Skeletal muscle tissue (tissue), 4 donors: ENCODE results near the gene NGLY1. TPM values are rescaled to one million over a fixed set of nuclear protein-coding genes. Genes with fewer than 3 reads are reported as not detected.

Experiments used
- H3K27ac ChIP-seq: one replicate; pipeline ENCODE4 v1.7.0; 2013; ENCODE audit warnings: mild to moderate bottlenecking, low read depth, low read length, inconsistent platforms
- H3K27me3 ChIP-seq, 3 donors: one replicate each; pipeline ENCODE4 v1.7.0; 2013; ENCODE audit warnings: low read length in 3 of 3; ENCODE audit not compliant: control insufficient read depth in 3 of 3, insufficient read depth in 3 of 3
- H3K36me3 ChIP-seq, 3 donors: one replicate each; pipeline ENCODE4 v1.7.0; 2013; ENCODE audit warnings: low read length in 3 of 3; ENCODE audit not compliant: control insufficient read depth in 3 of 3, insufficient read depth in 3 of 3
- H3K4me1 ChIP-seq, 3 donors: one replicate each; pipeline ENCODE4 v1.7.0; 2013; ENCODE audit warnings: low read length in 3 of 3, mild to moderate bottlenecking in 3 of 3; ENCODE audit not compliant: control insufficient read depth in 3 of 3, insufficient read depth in 3 of 3
- H3K4me3 ChIP-seq, 3 donors: one replicate each; pipeline ENCODE4 v1.7.0; 2013; ENCODE audit warnings: low read length in 3 of 3
- H3K9ac ChIP-seq, 3 donors: one replicate each; pipeline ENCODE4 v1.7.0; 2013; ENCODE audit warnings: low read length in 3 of 3, mild to moderate bottlenecking in 3 of 3, moderate library complexity in 2 of 3, low read depth in 1 of 3
- H3K9me3 ChIP-seq, 3 donors: one replicate each; pipeline ENCODE4 v1.7.0; 2013; ENCODE audit warnings: low read length in 3 of 3; ENCODE audit not compliant: control insufficient read depth in 3 of 3
- total RNA-seq: library from RNA; depleted of rRNA; stranded (reverse); fragments of >200 nt; gene quantifications from one replicate; pipeline ENCODE4 v1.2.3, GENCODE V29; 2014
- donor health status: Osteomylitis.

Gene NGLY1
- total RNA-seq, 1 donor from 2014 or later = 45.9 TPM

DNA sequence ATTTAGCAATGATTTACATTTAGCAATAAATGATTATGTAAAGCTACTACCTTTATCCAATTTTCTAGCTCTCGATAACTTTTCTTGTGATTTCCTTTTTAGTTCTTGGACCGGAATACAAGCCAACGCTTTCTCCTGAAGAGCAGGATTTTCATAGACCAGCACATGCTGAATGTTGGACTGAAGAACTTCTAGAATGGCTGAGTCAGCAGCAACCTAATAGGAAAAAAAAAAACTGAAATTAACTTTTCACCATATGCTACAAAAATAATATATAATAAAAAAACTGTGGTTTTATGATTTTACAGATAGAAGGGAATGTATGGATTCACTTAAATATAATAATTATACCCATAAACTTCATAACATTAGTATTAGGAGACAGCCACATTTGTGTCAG lies 32.2 kb downstream of the NGLY1 start:
- Histone ChIP-seq H3K4me3 (no peak overlapping the region), H3K9ac (no peak overlapping the region), H3K36me3 (peaks cover 19 to 35% (median 23%) of the 10 kb centered on the region in 3 donors), H3K27me3 (no peaks in the 10 kb centered on the region), H3K9me3 (no peaks in the 10 kb centered on the region), H3K4me1 (no peaks in the 10 kb centered on the region), H3K27ac (no peak overlapping the region)

DNA sequence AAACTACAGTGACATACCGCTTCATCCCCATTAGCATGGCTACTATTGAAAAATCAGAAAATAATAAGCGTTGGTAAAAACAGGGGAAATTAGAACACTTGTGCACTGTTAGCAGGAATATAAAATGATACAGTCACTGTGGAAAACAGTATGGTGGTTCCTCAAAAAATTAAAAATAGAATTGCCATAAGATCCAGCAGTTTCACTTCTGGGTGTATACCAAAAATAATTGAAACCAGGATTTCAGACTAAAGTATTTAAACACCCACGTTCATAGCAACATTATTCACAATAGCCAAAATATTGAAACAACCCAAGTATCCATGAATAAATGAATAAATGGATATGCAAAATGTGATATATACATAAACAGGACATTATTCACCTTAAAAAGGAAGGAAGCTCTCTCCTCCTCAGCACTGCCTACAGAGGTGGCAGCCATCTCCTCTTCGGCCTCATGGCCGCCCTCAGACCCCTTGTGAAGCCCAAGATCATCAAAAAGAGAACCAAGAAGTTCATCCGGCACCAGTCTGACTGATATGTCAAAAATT lies 34.1 kb downstream of the NGLY1 start:
- Histone ChIP-seq H3K9me3 (no peaks in the 10 kb centered on the region), H3K4me3 (no peak overlapping the region), H3K27me3 (no peaks in the 10 kb centered on the region), H3K27ac (no peak overlapping the region), H3K9ac (no peak overlapping the region), H3K4me1 (no peaks in the 10 kb centered on the region), H3K36me3 (peaks cover 19 to 44% (median 27%) of the 10 kb centered on the region in 3 donors)

DNA sequence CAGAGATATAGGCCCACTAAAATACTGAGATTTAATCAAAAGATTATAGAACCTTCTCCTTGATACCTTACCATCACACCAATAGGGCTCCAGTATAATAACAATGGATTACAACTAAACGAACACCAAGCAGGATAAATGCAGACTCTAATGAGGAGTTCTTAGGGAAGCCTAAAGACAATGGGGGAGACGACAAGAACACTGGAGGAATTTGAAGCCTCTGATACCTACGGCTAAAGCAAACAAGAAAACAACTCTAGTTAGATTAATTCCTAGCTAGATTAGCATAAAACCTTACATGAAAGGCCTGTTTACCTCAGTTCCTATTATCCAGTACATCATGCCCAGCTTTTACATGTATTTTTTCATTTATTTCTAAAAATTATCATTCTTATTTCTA lies 35.1 kb downstream of the NGLY1 start:
- Histone ChIP-seq H3K27me3 (no peaks in the 10 kb centered on the region), H3K4me3 (no peak overlapping the region), H3K36me3 (peaks cover 19 to 45% (median 28%) of the 10 kb centered on the region in 3 donors), H3K9ac (no peak overlapping the region), H3K27ac (no peak overlapping the region), H3K4me1 (no peaks in the 10 kb centered on the region), H3K9me3 (no peaks in the 10 kb centered on the region)

DNA sequence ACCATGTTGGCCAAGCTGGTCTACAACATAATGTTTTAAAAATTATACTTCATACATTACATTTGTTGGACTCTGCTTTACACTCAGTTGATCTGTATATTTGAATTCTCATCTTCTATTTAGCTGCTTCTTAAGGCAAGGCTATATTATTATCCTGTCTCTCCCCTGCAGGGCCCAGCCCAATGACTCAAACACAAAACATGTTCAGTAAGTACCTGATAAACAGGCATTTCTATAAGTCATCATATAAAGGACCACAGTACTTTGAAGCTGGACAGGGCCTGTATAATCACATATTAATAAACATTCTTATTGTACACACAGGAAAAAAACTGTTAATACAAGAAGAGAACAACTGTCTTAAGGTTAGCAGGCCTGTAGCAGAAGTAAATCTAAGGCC lies 36.2 kb downstream of the NGLY1 start:
- no peaks in the 10 kb centered on the region for H3K9me3 ChIP-seq
- H3K36me3 ChIP-seq = peaks cover 19 to 45% (median 28%) of the 10 kb centered on the region in 3 donors
- no peak overlapping the region for H3K27ac ChIP-seq
- H3K4me3 ChIP-seq = no peak overlapping the region
- no peaks in the 10 kb centered on the region for H3K27me3 ChIP-seq
- H3K4me1 ChIP-seq = no peaks in the 10 kb centered on the region
- H3K9ac ChIP-seq = no peak overlapping the region

DNA sequence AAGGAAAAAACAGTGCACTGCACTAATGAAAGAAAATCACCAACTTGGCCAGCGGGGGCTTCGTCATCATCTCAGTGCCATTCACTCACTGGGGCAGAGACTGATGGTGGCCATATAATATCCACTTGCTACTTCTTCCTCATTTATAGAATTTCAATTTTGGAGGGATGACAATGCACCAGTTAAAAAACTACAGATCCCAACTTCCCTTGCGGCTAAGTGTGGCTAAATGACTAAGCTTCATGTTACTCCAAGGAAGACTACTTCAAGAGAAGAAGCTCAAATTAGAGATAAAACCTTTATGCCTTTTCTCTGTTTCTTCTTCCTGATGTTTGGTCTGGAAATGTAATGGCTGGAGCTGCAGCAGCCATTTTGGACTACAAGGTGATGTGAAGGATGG lies 38.8 kb downstream of the NGLY1 start:
- Histone ChIP-seq H3K36me3 (peaks cover 3 to 24% (median 11%) of the 10 kb centered on the region in 3 donors), H3K9ac (no peak overlapping the region), H3K4me1 (no peaks in the 10 kb centered on the region), H3K27me3 (no peaks in the 10 kb centered on the region), H3K9me3 (no peaks in the 10 kb centered on the region), H3K4me3 (no peak overlapping the region), H3K27ac (no peak overlapping the region)

DNA sequence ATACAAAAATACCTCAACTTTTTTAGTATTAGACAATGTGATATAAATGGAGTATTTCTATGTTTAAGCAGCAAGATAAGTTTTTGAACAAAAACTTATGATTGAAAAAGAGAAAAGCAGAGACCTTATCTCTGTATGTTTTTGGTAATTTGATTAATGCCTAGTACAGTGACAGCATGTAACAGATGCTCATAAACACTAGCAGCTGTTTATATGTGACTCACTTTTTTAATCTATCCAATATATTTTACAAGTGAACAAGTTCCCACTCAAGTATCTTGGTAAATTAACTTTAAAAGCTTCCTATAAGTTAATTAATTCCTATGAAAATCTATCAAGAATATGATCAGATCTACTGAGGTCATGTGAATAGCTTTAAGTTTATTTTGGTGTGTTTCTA lies 55.1 kb downstream of the NGLY1 start:
- Histone ChIP-seq H3K27me3 (no peaks in the 10 kb centered on the region), H3K9me3 (no peaks in the 10 kb centered on the region), H3K27ac (no peak overlapping the region), H3K9ac (no peak overlapping the region), H3K4me1 (no peaks in the 10 kb centered on the region), H3K36me3 (peaks cover 10 to 33% (median 24%) of the 10 kb centered on the region in 3 donors), H3K4me3 (no peak overlapping the region)

DNA sequence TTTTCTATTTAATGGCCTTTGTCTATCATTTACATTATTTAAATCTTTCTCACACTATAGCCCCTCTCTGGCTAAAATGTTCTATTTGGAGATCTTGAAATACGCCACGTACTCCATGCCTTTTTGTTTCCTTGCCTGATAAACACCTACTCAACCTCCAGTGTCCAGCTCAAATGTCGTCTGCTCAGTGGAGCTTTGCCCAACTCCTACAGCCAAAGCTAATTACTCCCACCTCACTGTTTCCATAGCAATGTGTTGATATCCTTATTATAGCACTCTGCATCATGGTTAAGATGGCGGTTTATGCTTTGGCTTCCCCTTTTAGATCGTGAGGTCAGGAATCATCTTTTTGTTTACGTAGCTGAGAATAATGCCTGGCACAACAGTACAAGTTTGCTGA lies 55.9 kb downstream of the NGLY1 start:
- Histone ChIP-seq H3K4me3 (no peak overlapping the region), H3K9ac (no peak overlapping the region), H3K36me3 (peaks cover 10 to 27% (median 20%) of the 10 kb centered on the region in 3 donors), H3K4me1 (no peaks in the 10 kb centered on the region), H3K27ac (no peak overlapping the region), H3K9me3 (no peaks in the 10 kb centered on the region), H3K27me3 (no peaks in the 10 kb centered on the region)

DNA sequence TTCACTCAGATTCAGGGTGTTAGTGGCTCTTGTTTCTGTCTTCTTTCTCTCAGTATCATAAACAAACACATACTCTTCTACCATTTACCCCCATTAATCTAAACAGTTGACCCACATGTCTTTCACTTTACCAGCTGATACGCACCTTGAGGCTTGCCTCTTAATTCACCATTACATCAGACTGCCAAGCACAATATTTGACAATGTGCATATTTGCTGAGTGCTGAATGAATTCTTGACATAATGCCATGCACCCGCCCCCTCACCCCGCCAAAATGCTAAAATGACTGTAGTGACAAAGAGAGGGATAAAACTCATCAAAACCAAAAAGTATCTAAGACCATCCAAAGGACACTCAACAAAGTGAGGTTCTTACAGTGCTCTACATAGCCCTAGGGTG lies 57.4 kb downstream of the NGLY1 start:
- Histone ChIP-seq H3K9me3 (no peaks in the 10 kb centered on the region), H3K36me3 (peaks cover 10 to 18% (median 14%) of the 10 kb centered on the region in 3 donors), H3K4me3 (no peak overlapping the region), H3K9ac (no peak overlapping the region), H3K27ac (no peak overlapping the region), H3K27me3 (no peaks in the 10 kb centered on the region), H3K4me1 (no peaks in the 10 kb centered on the region)

DNA sequence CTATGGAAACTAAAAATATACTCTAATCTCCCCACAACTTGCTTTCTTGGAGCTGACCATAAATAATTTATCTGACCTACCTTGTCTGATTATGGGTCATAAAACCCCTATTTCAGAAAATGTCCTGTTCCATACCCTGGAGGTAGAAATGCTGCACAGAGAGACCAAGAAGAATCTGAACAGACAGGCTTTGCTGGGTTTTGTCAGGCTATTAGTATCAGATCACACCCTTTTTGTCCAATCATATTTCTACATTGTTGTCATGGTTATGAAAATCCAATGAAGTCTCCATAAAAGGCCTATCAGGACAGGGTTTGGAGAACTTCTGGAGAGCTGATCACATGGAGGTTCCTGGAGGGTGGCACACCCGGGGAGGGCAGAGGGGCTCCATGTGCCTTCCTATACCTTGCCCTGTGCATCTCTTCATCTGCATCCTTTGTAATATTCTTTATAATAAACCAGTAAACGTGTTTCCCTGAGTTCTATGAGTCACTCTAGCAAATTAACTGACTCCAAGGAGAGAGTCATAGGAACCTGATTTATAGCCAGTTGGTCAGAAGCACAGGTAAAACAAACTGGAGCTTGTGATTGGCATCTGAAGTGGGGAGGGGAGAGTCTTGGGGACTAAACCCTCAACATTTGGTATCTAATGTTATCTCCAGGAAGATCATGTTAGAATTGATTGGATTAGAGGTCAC lies 58.1 kb downstream of the NGLY1 start:
- Histone ChIP-seq H3K4me1 (no peaks in the 10 kb centered on the region), H3K27me3 (no peaks in the 10 kb centered on the region), H3K9ac (no peak overlapping the region), H3K27ac (no peak overlapping the region), H3K9me3 (no peaks in the 10 kb centered on the region), H3K4me3 (no peak overlapping the region), H3K36me3 (peaks cover 10 to 18% (median 14%) of the 10 kb centered on the region in 3 donors)

DNA sequence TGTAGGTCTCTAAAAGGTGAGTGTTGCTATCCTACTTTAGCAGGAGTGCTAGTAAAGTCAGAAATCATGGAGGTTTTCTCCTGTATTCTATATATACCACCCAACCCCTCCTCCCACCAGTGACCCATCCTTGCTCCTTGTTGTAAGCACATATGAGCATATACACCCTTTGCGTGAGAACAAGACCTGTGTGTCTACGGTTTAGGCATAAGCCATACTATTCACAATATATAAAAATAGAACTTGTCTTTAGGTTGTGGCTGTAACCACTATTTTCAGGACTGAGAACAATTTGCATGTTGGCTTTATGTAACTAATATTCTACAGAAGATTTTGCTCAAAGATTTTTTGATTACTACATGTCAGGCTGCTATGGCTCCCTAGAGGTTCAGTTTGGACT lies 59.4 kb downstream of the NGLY1 start:
- H3K4me3 ChIP-seq = no peak overlapping the region
- peaks cover 10 to 21% (median 19%) of the 10 kb centered on the region in 3 donors for H3K36me3 ChIP-seq
- H3K27me3 ChIP-seq = no peaks in the 10 kb centered on the region
- H3K9ac ChIP-seq = no peak overlapping the region
- H3K9me3 ChIP-seq = no peaks in the 10 kb centered on the region
- no peaks in the 10 kb centered on the region for H3K4me1 ChIP-seq
- H3K27ac ChIP-seq = no peak overlapping the region
